NCI-H510A treated with DMSO at 0.1 percent for 48 hours (cell line): ENCODE data around the gene CEACAM3.

Experiments used
- DNase-seq: peaks from one replicate; lab custom pipeline; 2025; lab: John Stamatoyannopoulos, UW

Gene CEACAM3

GRCh38 chr19:41845001-41845050, 48.4 kb downstream of the CEACAM3 start, which contains the start of gene DMRTC2:
DMRTC2 (plus strand) TSS chr19:41845042; CDS start chr19:41847429, 2,387 bp downstream.
- DNase-seq, result no peak

GRCh38 chr19:41845051-41845590, 48.7 kb downstream of the CEACAM3 start:
- DNase-seq, result no peak

- DNase-seq, result no peak
These were observed 51.1 kb downstream of the CEACAM3 start for GRCh38 chr19:41847351-41848105.

- no peak for DNase-seq
These were observed 52.3 kb downstream of the CEACAM3 start for GRCh38 chr19:41848666-41849065.

GRCh38 chr19:41849067-41849466, 52.7 kb downstream of the CEACAM3 start:
- DNase-seq, result no peak

GRCh38 chr19:41850381-41850780, 54.0 kb downstream of the CEACAM3 start:
- no peak for DNase-seq

GRCh38 chr19:41851456-41851855, 55.1 kb downstream of the CEACAM3 start:
- DNase-seq, result no peak

- no peak for DNase-seq
These were observed 57.0 kb downstream of the CEACAM3 start for GRCh38 chr19:41853344-41853743.

- DNase-seq, result no peak
These were observed 57.4 kb downstream of the CEACAM3 start for GRCh38 chr19:41853768-41854167.

GRCh38 chr19:41859213-41859617, 62.8 kb downstream of the CEACAM3 start:
- no peak for DNase-seq

- peak; percentile 99 for DNase-seq
These were observed 63.4 kb downstream of the CEACAM3 start, which contains the start of gene RPS19 for GRCh38 chr19:41859618-41860418. RPS19 (plus strand) TSS chr19:41860255; CDS start chr19:41860775, 520 bp downstream.

- no peak for DNase-seq
These were observed 64.2 kb downstream of the CEACAM3 start for GRCh38 chr19:41860419-41861115.
